ENCODE results near the gene PHACTR3. TPM values are rescaled to one million over a fixed set of nuclear protein-coding genes. Genes with fewer than 3 reads are reported as not detected.

Gene PHACTR3
- total and polyA plus RNA-seq, 4 donors, result 0.14 to 0.42 (median 0.17) TPM

GRCh38 chr20:59839400-59839799 is 235.1 kb downstream of the PHACTR3 start:
- H3K9ac ChIP-seq (ENCODE audit: low read depth in 1 of 2, low read length in 2 of 2), result no peak overlapping the region
- no peaks in the 10 kb centered on the region for H3K4me1 ChIP-seq (ENCODE audit: control insufficient read depth in 4 of 4, insufficient read depth in 4 of 4, low read length in 3 of 4)
- H3K36me3 ChIP-seq (ENCODE audit: control insufficient read depth in 4 of 4, insufficient read depth in 3 of 4, low read depth in 1 of 4, low read length in 3 of 4), result no peaks in the 10 kb centered on the region
- no peaks in the 10 kb centered on the region for H3K9me3 ChIP-seq (ENCODE audit: control insufficient read depth in 4 of 4, low read length in 3 of 4)
- WGBS, result 69% methylated on average over 5 of the region's 5 CpGs
- H3K27me3 ChIP-seq (ENCODE audit: control insufficient read depth in 4 of 4, insufficient read depth in 4 of 4, low read length in 3 of 4), result no peaks in the 10 kb centered on the region
- no peak overlapping the region for H3K27ac ChIP-seq (ENCODE audit: low read depth in 1 of 2, low read length in 2 of 2)
- TF ChIP-seq NR2F2 (IDR thresholded peaks at IDR 0.05) (no peak), FOXA2 (IDR thresholded peaks at IDR 0.05) (no peak), JUND (IDR thresholded peaks at IDR 0.05) (no peak), ZBTB33 (IDR thresholded peaks at IDR 0.05) (no peak), FOXA1 (IDR thresholded peaks at IDR 0.05) (no peak), REST (IDR thresholded peaks at IDR 0.05) (no peak), CTCF (IDR thresholded peaks at IDR 0.05; ENCODE audit: low read depth, low read length, missing input control) (no peak), RXRA (IDR thresholded peaks at IDR 0.05) (no peak), SP1 (IDR thresholded peaks at IDR 0.05) (no peak), HNF4G (IDR thresholded peaks at IDR 0.05) (no peak), HNF4A (conservative IDR thresholded peaks at IDR 0.05) (no peak), GABPA (IDR thresholded peaks at IDR 0.05 in 1 of 2, conservative IDR thresholded peaks at IDR 0.05 in 1 of 2) (no peak), TAF1 (conservative IDR thresholded peaks at IDR 0.05) (no peak), EGR1 (IDR thresholded peaks at IDR 0.05; ENCODE audit: low read depth in 2 of 2) (no peak)
- no peak for DNase-seq (ENCODE audit: low spot score)
- H3K4me3 ChIP-seq (ENCODE audit: low read depth in 1 of 3, low read length in 3 of 3), result no peak overlapping the region

- 66% methylated on average over 3 of the region's 3 CpGs for WGBS
- no peaks in the 10 kb centered on the region for H3K27me3 ChIP-seq (ENCODE audit: control insufficient read depth in 4 of 4, insufficient read depth in 4 of 4, low read length in 3 of 4)
- H3K4me3 ChIP-seq (ENCODE audit: low read depth in 1 of 3, low read length in 3 of 3), result no peak overlapping the region
- no peaks in the 10 kb centered on the region for H3K36me3 ChIP-seq (ENCODE audit: control insufficient read depth in 4 of 4, insufficient read depth in 3 of 4, low read depth in 1 of 4, low read length in 3 of 4)
- H3K27ac ChIP-seq (ENCODE audit: low read depth in 1 of 2, low read length in 2 of 2), result no peak overlapping the region
- no peak overlapping the region for H3K9ac ChIP-seq (ENCODE audit: low read depth in 1 of 2, low read length in 2 of 2)
- no peaks in the 10 kb centered on the region for H3K9me3 ChIP-seq (ENCODE audit: control insufficient read depth in 4 of 4, low read length in 3 of 4)
- no peak for DNase-seq (ENCODE audit: low spot score)
- no peaks in the 10 kb centered on the region for H3K4me1 ChIP-seq (ENCODE audit: control insufficient read depth in 4 of 4, insufficient read depth in 4 of 4, low read length in 3 of 4)
- TF ChIP-seq ZBTB33 (IDR thresholded peaks at IDR 0.05), result no peak
- TF ChIP-seq TAF1 (conservative IDR thresholded peaks at IDR 0.05), result no peak
- no peak for TF ChIP-seq RXRA (IDR thresholded peaks at IDR 0.05)
- no peak for TF ChIP-seq FOXA2 (IDR thresholded peaks at IDR 0.05)
- TF ChIP-seq HNF4A (conservative IDR thresholded peaks at IDR 0.05), result no peak
- no peak for TF ChIP-seq YY1 (IDR thresholded peaks at IDR 0.05)
- TF ChIP-seq MAX (IDR thresholded peaks at IDR 0.05), result no peak
- no peak for TF ChIP-seq EGR1 (IDR thresholded peaks at IDR 0.05; ENCODE audit: low read depth in 2 of 2)
- TF ChIP-seq SP1 (IDR thresholded peaks at IDR 0.05), result no peak
- TF ChIP-seq FOXA1 (IDR thresholded peaks at IDR 0.05), result no peak
- TF ChIP-seq ATF3 (IDR thresholded peaks at IDR 0.05), result no peak
- TF ChIP-seq GABPA (IDR thresholded peaks at IDR 0.05 in 1 of 2, conservative IDR thresholded peaks at IDR 0.05 in 1 of 2), result no peak
- TF ChIP-seq CTCF (IDR thresholded peaks at IDR 0.05; ENCODE audit: low read depth, low read length, missing input control), result no peak
- no peak for TF ChIP-seq JUND (IDR thresholded peaks at IDR 0.05)
- TF ChIP-seq RAD21 (IDR thresholded peaks at IDR 0.05), result no peak
- TF ChIP-seq HNF4G (IDR thresholded peaks at IDR 0.05), result no peak
- TF ChIP-seq NR2F2 (IDR thresholded peaks at IDR 0.05), result no peak
These were observed 241.1 kb downstream of the PHACTR3 start for GRCh38 chr20:59845472-59845871.

Measured in liver (tissue), 9 donors.